GM21529 (cell line): ENCODE data around the gene CRABP2.

Experiments used
- ATAC-seq: cut with Tn5 transposase; IDR thresholded peaks from one replicate; pipeline ENCODE4 v1.9.1; 2021; ENCODE audit not compliant: unreplicated experiment

The CRABP2 gene

DNA sequence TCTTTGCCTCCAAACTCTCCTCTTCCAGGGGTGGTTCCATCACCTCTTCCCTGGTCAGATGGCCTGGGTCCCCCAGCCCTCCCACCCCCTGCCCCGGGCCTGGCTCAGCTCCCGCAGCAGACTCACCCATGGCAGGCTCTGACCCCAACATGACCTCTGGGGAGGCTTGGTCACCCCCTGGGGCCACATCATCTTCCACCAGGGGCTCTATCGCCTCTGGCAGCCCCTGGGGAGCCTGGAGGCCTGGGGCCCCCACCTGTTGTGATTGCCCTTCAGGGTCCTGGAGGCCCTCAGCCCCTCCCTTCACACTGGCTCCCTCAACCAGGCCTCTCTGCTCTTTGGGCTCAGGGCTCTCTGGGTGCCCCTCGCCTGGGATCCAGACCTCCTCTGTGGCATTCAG, 34.6 kb downstream of the CRABP2 start:
- no peak for ATAC-seq

DNA sequence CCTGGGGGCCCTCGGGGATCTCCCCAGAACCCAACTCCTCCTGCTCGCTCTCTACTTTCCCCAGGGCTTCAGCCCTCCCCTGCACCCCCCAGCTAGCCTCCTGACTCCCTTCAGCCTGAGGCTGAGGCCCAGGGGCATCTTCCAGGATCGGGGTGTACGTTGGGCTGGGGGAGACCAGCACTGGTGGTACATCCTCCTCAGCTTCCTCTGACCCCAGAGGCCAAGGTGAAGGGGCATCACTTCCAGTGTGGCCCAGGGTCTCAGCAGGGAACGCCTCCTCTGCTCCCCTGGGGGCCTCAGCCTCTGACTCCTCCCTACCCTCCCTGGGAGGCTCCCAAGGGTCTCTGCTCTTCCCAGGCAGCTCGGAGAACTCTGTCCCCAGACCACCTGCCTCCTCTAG, 35.0 kb downstream of the CRABP2 start:
- ATAC-seq = no peak

DNA sequence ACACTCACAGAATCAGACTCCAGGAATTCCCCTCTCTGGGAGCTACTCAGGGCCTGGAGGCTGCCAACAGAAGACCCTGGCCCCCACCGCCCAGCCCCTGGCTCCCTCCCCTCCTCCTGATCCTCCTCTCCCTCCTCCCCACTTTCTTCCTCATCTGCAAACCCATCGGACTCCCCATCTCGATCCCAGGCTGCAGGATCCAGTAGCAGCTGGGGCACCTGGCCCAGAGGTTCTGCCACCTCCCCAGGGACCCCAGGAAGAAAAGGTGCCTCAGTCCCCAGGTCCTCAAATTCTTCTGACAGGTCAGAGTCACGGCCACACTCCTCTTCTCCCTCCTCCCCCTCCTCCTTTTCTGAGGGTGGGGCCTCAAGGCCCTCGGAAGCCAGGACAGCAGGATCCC, 35.6 kb downstream of the CRABP2 start:
- ATAC-seq = no peak

DNA sequence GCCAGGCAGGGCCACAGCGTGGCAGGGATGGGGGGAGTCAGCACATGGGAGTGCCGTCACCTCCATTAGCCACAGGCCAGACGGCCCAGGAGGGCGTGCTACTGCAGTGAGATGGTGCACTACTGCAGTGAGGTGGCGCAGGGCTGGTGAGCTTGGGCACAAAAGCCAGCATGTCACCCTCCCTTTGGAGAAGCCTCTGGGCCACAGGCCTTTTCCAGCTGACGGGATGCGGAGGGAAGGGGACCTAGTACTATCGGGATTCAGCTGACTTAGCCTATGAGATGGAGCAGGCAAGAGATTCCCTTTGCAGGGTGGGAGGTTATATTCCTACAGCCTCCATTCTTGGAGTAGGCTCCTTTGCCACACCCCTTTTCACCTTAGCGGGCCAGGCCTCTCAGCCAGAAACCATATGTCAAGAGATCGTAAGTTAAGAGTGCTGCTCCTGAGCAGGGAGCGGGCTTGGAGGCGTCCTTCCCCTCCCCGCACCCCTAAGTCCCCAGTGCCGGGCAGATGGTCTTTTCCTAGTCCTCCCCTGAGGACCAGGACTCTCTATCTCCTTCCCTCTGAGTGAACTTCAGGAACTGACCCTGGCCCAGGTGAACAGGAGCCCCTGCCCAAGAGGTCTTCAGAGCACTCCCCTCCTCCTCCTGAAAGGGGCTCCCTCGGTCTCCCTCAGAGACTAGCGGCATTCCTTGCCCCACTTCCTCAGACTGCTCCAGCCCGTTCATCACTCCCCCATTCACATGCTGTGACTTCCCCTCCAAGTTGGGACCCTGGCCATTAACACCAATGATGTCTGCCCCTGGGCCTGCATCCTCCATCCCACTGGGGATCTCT, 36.4 kb downstream of the CRABP2 start:
- ATAC-seq = no peak

DNA sequence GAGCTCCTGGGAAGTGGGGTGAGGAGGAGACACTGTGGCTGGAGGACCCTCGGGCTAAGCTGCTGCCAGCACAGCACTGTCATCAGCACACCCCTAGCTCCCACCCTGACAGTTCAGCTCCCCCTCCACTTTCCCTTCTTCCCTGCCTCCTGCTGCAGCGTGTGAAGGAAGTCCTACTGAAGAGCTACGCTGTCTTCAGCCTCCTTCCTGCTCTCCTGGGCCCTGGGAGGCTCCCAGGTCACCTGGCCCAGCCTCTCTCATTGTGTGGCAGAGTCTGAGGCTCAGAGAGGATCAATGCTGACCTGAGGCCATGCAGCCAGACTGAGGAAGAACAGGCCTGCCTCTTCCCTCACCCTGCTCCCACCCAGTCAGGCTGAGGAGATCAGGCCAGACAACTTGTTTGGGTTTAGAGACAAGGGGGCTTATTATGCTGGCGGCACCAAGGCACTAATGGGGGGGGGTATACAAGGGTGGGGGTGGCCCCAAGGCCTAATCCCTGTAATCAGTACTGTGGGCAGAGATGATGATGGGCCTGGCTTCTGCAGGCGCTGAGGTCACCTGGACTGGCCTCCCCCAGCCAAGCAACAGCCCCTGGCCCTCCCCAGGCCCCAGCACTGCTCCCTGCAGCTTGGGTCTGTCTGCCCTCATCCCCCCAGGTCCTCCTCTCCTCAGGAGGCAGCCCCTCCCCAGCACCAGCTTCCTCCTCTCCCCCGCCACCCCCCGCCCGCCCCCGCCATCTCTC, 37.2 kb downstream of the CRABP2 start:
- ATAC-seq = no peak

DNA sequence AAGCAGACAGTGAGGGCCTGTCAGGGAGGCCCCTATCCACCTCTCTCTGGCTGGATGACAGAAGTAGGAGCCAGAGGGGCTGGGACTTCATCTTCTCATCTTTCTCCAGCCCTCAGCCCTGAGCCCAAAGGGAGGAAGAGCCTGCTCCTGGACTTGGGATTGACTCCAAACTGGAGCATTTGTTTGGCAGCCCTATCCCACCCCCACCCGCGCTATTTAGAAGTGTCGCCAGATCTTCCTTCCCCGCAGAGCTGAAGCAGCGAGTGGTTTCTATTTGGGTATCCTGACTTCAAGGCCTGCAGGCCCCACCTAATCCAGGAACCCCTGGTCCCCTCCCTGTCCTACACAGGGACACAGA, 37.8 kb downstream of the CRABP2 start:
- ATAC-seq = no peak

DNA sequence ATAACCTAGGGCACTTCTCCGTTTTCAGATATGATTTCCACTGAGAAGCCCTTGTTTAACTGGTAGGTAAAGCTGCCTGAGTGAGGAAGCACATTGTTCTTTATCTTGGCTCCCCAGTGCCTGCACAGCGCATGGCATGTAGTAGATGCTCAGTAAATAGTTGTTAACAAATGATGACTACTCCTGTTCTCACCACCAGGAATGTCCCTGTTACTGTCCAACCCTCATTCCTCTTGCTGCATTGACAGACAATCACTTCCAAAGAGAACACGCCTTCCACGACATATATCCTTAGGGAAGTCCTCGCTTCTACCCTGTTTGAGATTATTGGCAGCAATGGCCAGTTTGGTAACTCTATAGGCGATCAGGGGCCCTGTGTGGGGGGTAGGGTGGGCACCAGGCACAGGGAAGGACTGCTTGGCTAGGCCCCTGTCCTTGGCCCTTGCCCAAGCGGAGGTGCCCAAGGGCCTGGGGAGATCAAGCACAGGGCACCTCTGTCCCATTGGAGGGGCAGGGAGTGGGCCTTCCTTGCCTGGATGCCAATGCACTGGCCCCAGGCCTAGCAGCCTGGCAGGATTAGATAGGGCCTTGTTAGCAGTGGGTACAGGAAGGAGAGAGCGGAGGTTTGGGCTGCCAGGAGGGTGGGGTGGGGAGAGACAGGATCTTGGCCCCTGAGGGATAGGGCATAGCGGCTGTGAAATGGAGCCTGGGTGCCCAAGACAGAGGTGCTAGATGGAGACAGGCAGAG, 38.3 kb downstream of the CRABP2 start:
- ATAC-seq = no peak

DNA sequence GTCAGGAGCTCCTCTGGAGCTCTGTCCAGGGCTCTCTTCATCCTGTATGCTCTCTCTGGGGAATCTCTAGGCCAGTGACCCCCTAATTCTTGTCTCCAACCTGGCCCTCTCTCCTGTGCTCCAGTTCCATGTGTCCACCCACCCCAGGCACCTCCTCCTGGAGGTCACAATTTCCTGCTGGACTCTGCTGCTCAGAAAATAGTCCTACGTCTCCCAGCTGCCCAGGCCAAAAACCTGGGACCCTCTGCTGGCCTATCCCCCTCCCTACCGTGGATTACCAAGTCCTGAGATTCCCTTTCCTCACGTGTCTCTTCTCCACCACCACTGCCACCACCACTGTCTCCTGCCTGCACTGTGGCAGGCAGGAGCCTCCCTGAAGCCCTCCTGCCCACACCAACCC, 39.8 kb downstream of the CRABP2 start:
- ATAC-seq = no peak

DNA sequence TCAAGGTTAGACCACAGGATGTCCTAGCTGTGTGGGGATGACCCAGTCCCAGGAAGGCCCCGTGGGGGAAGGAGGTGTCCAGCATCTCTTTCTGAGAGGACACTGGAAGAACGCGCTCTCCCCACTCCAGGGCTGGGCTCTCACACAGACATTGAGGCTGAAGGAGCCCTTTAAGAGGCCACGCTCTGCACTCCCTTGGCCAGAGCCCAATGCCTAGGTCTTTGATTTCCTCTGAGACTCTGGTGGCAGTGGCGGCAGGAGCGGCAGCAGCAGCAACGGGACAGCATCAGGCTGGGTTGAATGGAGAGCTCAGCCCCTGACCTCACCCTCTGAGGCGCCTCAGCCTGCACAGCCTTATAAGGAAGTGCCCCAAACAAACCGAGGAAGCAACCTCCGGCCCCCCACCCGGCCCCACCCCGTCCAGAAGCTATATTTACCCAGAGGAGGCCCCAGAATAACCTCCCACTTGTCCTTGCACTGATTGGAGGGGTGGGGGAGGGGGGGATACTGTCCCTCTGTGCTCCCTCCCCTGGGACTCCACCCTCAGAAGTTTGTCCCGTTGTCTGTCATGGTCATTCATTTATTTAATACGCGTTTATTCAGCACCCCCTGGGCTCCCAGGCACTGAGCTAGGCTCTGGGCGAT, 40.5 kb downstream of the CRABP2 start:
- ATAC-seq = no peak

DNA sequence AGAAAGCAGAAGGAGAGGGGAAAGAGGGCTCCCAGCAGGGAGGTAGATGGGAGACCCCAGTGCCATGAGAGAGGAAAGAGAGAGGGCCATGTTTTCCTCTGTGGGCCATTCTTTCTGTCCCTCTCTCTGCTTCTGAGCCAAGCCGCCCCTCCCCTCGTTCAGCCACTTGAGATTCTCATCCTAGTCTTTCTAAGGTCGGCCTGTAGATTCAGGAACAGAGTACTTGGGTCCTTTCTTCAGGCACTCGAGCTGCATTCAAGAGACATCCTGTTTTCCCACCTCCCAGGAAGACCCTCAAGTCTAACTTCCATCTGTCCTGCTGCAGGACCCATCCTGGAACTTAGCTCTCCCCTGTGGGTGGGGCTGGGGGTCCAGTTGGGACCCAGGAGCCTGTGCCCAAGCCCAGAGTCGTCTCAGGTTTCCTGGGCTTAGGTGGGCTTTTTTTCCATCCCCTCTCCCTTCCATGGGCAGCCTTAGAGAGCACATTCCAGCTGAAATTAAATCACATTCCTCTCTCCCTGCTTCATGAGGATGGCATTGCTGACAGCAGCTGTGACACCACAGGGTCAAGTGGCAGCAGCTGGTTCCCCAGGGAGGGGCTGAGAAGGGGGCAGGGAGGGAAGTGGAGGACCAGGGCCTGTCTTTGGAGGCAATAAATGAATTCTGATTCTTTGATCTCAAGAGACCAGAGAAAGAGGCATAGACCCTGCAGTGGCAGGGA, 41.2 kb downstream of the CRABP2 start:
- no peak for ATAC-seq

DNA sequence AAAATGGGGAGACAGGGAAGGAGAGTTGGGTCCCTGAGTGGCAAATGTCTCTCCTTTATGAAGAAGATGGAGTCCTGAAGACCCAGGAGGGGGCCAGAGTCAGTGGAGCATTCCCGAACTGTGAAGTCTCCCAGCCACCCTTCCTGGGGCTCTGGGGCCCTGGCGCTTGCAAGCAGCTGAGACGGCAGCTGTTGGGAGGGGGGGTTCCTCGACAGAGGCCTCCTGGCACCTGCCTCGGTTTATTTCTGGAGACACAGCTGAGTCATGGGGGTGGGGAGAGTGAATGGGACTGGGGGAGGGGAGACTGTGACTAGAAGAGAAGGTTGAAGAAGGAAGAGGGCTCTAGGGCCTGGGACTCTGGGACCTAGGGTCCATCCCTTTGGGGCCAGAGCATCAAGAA, 42.2 kb downstream of the CRABP2 start:
- no peak for ATAC-seq

DNA sequence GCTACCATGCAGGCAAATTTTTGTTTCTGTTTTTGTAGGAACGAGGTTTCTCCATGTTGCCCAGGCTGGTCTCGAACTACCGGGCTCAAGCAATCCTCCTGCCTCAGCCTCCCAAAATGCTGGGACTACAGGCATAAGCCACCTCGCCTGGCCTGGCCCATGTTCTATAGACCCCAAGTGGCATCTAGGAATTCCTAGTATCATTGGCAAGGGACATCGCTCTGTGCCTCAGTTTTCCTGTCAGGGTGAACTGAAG, 42.7 kb downstream of the CRABP2 start:
- no peak for ATAC-seq

DNA sequence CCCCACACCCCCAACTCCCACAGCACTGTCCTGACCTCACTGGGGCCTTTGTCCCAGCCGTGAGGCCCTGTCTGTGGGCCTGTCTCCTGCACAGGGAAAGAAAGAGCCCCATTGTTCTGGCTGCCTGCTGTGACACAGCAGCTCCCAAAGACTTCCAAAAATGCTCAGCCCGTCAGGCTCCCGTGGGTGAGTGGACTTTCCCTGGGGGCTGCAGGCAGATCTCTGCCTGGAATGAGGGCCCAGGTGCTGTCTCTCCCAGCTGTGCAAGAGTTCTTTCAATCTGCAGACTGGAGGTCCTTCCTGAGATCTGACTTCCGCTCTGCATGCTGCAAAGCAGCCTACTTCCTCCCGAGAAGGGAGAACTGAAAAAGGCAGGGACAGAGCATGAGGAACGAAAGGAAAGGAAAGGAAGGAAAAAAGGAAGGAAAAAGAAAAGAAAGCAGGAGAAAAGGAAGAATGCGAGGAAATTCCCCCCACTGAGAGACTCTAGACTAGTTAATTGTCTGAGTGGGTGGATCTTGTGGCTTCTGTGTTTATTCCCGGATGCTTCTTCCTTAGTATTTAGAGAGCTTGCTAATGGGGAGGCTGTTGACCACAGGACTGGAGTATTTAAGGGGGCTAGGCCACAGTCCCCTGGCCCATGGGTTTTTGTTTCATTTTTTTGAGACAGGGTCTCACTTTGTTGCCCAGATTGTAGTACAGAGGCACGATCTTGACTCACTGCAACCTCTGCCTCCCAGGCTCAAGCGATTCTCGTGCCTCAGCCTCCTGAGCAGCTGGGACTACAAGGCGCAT, 43.2 kb downstream of the CRABP2 start:
- no peak for ATAC-seq

DNA sequence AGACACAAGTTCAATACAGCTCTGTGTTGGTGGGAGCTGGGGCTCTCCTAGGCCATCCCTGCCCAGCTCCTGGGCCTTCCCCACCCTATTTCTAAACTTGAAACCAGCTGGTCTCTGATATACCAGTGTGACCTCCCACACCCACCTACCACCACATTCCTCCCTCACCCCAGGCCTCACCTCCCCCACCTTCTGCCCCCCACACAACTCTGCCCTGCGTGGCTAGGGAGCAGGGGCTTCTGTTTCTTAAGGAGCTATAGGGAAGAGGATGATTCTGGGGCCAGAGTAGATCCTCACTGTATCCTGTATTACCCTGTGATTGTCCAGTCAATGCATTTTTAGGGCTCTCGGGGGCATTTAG, 44.7 kb downstream of the CRABP2 start:
- ATAC-seq = no peak

DNA sequence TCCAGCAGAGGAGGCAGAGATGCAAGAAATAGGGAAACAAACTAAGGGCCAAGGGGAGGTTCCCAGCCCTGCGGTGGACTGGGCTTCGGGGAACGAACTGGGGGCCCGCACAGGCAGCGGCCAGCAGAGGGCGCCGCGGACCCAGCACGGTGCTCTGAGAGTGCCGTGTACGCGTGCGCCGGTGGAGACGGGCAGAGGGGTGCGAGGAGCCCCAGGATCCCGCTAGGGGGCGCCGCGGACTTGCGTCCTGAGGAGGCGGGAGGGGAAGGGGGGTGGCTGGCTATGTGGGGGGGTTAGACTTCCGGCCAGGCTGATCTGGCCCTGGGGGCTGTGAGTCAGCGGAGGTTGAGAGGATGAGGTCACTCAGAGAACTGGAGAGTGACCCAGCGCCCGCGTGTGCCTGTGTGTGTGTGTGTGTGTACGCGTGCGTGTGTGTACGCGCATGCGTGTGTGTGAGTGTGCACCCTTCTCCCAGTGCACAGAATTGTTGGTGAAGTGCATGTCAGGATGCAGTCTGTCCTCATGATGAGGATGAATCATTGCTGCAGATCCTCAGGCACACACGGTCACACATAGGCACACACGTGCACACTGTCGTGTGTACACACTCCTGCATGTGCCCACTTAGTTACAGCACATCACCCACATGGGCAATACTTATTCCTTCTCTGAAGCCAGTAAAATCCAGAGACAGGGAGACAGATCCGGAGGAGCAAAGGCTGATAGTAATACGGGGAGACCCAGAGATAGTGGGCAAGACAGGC, 45.2 kb downstream of the CRABP2 start:
- ATAC-seq = peak; percentile 53

DNA sequence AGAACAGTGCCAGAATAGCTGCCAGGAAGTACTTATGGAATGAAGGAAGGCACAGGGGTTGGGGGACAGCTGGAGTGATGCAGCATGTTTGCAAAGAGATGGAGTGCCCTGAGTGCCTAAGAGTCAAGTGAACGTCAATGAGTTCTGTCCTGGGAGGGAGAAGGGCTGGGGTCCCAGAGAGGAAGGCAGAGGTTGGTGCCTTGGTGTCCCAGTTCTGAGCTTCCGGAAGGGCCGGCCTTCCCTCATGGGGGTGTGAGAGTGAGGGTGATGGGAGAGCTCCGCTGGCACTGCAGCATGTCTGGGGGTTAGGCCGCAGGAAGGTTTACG, 45.8 kb downstream of the CRABP2 start:
- no peak for ATAC-seq

DNA sequence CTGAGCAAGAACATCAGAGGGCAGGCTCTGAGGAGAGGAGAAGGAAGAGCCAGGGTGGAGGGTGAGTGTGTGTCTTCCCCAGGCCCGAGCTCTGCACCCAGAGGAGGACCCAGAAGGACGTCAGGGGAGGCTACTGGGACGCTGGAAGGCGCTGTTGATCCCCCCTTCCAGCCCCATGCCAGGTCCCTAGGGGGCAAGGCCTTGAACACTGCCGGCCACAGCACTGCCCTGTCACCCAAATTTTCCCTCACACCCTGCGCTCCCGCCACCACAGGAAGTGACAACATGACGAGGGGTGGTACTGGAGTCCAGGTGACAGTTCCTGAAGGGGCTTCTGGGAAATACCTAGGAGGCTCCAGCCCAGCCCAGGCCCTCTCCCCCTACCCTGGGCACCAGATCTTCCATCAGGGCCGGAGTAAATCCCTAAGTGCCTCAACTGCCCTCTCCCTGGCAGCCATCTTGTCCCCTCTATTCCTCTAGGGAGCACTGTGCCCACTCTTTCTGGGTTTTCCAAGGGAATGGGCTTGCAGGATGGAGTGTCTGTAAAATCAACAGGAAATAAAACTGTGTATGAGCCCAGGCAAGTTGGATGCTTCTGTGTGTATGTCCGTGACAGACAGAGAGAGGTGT, 46.3 kb downstream of the CRABP2 start:
- ATAC-seq = no peak

DNA sequence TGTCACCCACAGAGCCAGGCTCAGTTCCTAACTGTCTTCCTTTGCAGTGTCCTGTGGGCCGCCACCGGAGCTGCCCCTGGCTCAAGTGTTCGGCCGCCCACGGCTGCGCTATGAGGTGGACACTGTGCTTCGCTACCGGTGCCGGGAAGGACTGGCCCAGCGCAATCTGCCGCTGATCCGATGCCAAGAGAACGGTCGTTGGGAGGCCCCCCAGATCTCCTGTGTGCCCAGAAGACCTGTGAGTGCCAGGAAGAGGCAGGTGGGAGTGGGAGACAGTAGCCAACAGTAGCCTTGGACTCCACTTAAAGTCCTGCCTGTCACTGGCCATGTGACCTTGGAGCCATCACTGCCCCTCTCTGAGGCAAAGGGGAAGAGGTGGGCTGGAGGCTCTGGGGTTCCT, 46.9 kb downstream of the CRABP2 start:
- no peak for ATAC-seq

DNA sequence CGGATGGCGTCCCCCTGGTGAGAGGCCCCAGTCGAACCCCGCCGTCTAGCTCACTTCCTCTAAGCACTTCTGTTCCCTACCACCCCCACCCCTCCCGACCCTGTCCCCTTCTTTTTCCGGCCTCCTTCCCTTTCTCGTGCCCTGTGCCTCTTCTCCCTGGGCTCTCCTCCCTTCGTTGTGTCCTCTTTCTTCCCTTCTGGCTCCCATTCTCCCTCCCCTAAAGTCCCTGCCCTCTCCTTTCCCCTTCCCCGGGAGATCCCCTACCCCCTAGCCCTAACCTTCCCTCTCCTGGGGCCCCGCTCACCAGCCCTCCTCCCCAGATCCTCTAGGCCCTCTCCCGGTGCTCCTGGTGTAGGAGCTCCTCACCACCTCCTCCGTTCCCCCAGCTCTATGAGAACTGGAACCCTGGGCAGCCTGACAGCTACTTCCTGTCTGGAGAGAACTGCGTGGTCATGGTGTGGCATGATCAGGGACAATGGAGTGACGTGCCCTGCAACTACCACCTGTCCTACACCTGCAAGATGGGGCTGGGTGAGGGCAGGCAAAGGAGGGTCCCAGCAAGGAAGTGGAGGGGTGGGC, 47.6 kb downstream of the CRABP2 start:
- no peak for ATAC-seq
